GM06990 (cell line): ENCODE data around the gene CEBPB.

Experiments
- DNase-seq: peaks from one replicate; pipeline ENCODE4 v3.0.0-alpha.2; 2011; ENCODE audit not compliant: insufficient read length; ENCODE audit errors: extremely low read depth
- H3K27me3 ChIP-seq: replicated peaks from 2 replicates; pipeline ENCODE4 v1.6.0; 2011; ENCODE audit warnings: low read length; ENCODE audit not compliant: control insufficient read depth, insufficient read depth
- H3K36me3 ChIP-seq: 2 replicates; pipeline ENCODE4 v1.5.1; 2011; ENCODE audit warnings: low read length; ENCODE audit not compliant: control insufficient read depth, insufficient read depth
- H3K4me3 ChIP-seq: replicated peaks from 2 replicates; pipeline ENCODE4 v1.5.1; 2011; ENCODE audit warnings: low read depth, mild to moderate bottlenecking, control low read depth, low read length
- TF ChIP-seq, protein P1 (sequence below): IDR thresholded peaks from 2 replicates; pipeline ENCODE4 v1.5.1; 2011; ENCODE audit warnings: low read length, control low read depth, mild to moderate bottlenecking, inconsistent platforms; ENCODE audit not compliant: insufficient read depth, poor library complexity, severe bottlenecking

The CEBPB gene

DNA sequence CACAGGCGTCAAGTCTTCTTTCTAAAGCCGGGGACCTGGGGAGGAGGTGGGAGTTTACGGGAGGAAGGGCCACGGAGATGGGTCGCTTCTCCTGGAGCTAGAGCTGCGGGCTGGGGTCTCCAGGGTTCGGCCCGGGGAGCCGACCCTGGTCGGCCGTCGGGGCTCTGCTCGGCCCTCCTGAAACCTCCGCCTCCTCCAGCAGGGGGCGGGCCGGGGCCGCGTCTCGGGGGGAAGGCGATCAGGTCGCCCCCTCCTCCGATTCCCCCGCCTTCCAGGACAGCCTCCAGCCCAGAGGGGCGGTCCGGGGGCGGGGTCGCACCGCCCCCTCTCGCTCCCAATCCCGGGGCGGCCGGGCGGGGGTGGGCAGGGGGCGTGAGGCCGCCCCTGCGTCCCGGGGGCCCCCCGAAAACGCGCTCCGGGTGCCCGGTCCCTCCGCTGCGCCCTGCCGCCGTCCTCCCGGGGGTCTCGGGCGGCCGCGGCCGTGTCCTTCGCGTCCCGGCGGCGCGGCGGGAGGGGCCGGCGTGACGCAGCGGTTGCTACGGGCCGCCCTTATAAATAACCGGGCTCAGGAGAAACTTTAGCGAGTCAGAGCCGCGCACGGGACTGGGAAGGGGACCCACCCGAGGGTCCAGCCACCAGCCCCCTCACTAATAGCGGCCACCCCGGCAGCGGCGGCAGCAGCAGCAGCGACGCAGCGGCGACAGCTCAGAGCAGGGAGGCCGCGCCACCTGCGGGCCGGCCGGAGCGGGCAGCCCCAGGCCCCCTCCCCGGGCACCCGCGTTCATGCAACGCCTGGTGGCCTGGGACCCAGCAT lies at the start of gene CEBPB:
TSS of gene CEBPB (plus strand) at position 580 of the 814 bp plus-strand sequence. CDS start at position 784, 204 bp downstream.
- peaks cover 2% of the 10 kb centered on the region for H3K36me3 ChIP-seq
- peak; percentile 79 for DNase-seq
- H3K4me3 ChIP-seq: peak within 1 kb of the TSS; percentile 79
- no peaks in the 10 kb centered on the region; the same call in 1 of the 2 replicates for H3K27me3 ChIP-seq
- TF ChIP-seq, protein P1, sequence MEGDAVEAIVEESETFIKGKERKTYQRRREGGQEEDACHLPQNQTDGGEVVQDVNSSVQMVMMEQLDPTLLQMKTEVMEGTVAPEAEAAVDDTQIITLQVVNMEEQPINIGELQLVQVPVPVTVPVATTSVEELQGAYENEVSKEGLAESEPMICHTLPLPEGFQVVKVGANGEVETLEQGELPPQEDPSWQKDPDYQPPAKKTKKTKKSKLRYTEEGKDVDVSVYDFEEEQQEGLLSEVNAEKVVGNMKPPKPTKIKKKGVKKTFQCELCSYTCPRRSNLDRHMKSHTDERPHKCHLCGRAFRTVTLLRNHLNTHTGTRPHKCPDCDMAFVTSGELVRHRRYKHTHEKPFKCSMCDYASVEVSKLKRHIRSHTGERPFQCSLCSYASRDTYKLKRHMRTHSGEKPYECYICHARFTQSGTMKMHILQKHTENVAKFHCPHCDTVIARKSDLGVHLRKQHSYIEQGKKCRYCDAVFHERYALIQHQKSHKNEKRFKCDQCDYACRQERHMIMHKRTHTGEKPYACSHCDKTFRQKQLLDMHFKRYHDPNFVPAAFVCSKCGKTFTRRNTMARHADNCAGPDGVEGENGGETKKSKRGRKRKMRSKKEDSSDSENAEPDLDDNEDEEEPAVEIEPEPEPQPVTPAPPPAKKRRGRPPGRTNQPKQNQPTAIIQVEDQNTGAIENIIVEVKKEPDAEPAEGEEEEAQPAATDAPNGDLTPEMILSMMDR: peak; percentile 63

DNA sequence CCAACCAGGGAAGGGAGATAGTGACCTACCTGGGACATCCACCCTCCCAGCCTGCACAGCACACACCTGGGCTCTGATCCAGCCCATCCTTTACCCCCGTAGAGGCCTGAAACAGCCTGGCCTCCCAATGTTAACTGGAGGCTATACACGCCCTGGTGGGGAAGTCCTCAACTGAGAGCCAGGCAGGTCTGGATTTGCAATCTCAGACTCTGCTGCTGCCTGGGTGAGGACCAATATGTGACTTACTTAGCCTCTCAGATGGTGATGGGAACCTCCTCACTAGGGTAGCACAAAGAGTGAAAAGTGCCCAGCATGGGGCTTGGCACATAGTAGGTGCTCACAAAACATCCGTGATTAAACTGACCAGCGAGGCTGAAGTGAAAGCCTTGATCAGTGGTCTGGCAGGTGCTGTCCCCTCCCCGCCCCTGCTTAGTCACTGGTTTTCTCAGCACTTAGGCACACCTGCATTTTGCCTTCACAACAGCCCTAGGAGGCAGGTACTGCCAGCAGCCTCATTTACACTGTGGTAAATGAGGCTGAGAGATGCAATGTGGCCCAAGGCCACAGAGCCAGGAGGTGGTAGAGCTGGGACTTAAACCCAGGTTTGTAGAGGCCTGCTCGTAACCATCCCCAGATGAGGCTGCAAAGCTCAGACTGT lies 49.5 kb upstream of the CEBPB start:
- no peak for DNase-seq
- peaks cover 25% of the 10 kb centered on the region for H3K36me3 ChIP-seq

GRCh38 chr20:50141811-50142561 lies 48.6 kb upstream of the CEBPB start:
- TF ChIP-seq, protein P1: no peak
- H3K36me3 ChIP-seq: peaks cover 25% of the 10 kb centered on the region
- no peak overlapping the region for H3K4me3 ChIP-seq
- H3K27me3 ChIP-seq: no peaks in the 10 kb centered on the region
- no peak for DNase-seq

More for the DNA sequence above, 49.5 kb upstream of the CEBPB start:
- Histone ChIP-seq H3K27me3 (no peaks in the 10 kb centered on the region), H3K4me3 (no peak overlapping the region)
- TF ChIP-seq, protein P1: no peak

- DNase-seq: no peak
- H3K36me3 ChIP-seq: peaks cover 25% of the 10 kb centered on the region
Measured at GRCh38 chr20:50142812-50143211, 47.8 kb upstream of the CEBPB start.

GRCh38 chr20:50144362-50144761 lies 46.3 kb upstream of the CEBPB start:
- no peak overlapping the region for H3K4me3 ChIP-seq
- TF ChIP-seq, protein P1: no peak
- H3K36me3 ChIP-seq: peaks cover 30% of the 10 kb centered on the region
- no peak for DNase-seq
- H3K27me3 ChIP-seq: no peaks in the 10 kb centered on the region

More at GRCh38 chr20:50142812-50143211, 47.8 kb upstream of the CEBPB start:
- TF ChIP-seq, protein P1: no peak
- Histone ChIP-seq H3K27me3 (no peaks in the 10 kb centered on the region), H3K4me3 (no peak overlapping the region)
